Measurements from ENCODE around the gene CDK11B.

The CDK11B gene

GRCh38 chr1:1591452-1591851 lies 67.4 kb downstream of the CDK11B start:
- no peaks in the 10 kb centered on the region for H3K36me3 ChIP-seq (ENCODE audit: control insufficient read depth, insufficient read depth, low read length)
- no peak overlapping the region for H3K4me3 ChIP-seq (ENCODE audit: low read length)
- peaks cover 17% of the 10 kb centered on the region for H3K27me3 ChIP-seq (ENCODE audit: control insufficient read depth, insufficient read depth, low read length)
- no peaks in the 10 kb centered on the region for H3K4me1 ChIP-seq (ENCODE audit: control insufficient read depth, insufficient read depth, low read length)
- H3K9me3 ChIP-seq (ENCODE audit: control insufficient read depth, low read length): no peaks in the 10 kb centered on the region
- no peak overlapping the region for H3K9ac ChIP-seq (ENCODE audit: low read length)
